Measurements from ENCODE around the gene NEMP1. TPM values are rescaled to one million over a fixed set of nuclear protein-coding genes. Genes with fewer than 3 reads are reported as not detected.

The NEMP1 gene
- total RNA-seq, 2 experiments from 2014 or later: 52.9 to 59.6 TPM

DNA sequence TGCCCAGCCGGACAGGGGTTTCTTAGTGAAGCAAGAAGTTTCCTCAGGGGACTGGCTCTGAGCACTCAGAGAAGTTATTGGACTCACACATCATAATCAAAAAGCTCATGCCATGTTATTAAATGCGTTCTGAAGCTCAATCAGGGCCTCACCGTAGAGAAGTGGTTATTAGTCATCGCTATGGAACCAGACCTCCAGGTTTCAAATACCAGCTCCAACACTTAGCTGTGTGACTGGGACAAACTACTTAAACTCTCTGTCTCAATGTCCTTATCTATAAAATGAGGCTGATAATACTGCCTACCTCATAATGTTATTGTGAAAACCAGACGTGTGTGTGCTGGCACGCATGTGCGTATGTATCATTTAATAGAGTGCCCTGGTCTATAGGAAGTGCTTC is 25.3 kb upstream of the NEMP1 start:
- Mint-ChIP-seq H3K36me3 (peaks cover 42% of the 10 kb centered on the region), H3K4me3 (no peak overlapping the region), H3K27ac (peak overlapping the region; percentile 16), H3K9me3 (no peaks in the 10 kb centered on the region), H3K4me1 (peaks cover 54% of the 10 kb centered on the region), H3K27me3 (no peaks in the 10 kb centered on the region)
- ATAC-seq (ENCODE audit: low read depth): no peak
- POLR2A ChIA-PET: interaction anchor here (0.6 to 4.1 kb wide), 5 partner anchors 8 to 25 kb away, joined by 3 to 21 read pairs (median 7); partner anchors contain the start of gene NEMP1
- DNase-seq: no peak

DNA sequence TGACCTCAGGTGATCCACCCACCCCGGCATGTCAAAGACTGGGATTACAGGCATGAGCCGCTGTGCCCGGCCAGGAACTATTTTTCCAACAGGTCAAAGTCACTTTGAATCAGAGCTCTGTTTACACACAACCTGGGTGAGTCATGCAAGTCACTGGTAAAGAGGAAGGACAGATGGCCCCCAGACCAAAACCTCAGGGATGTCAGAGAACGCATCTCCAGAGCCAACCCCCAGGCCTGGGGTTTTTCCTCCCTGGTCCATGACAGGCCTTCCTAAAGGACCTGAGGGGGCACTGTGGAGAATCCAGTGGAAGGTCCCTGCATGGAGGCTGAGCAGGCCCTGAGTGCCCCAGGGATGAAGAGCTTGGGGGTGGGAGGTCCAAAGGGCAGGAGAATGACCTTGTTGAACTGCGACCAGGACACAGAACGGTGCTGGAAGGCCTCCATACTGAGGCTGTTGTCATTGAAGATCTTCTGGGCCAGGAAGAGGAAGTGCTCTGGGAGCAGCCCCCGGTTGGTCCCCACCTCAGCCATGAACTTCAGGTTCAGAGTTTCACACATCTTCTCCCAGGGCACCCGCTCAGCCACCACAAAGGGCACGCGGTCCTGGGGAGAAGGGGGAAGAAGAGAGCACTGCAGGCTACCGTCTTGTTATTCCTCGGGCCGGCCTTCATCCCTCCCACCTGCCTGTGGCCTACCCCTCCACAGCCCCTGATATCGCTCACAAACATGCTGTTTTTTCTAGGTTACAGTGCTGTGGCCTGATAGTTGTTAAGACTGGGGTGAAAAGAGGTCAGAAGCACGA is 23.5 kb upstream of the NEMP1 start:
- ATAC-seq (ENCODE audit: low read depth): peak; percentile 34
- Mint-ChIP-seq H3K36me3 (peaks cover 43% of the 10 kb centered on the region), H3K9me3 (no peaks in the 10 kb centered on the region), H3K27ac (peak overlapping the region; percentile 79), H3K4me3 (no peak overlapping the region), H3K4me1 (peaks cover 48% of the 10 kb centered on the region), H3K27me3 (no peaks in the 10 kb centered on the region)
- POLR2A ChIA-PET: interaction anchor here (1.2 to 16.0 kb wide), 4 partner anchors 9 to 37 kb away, joined by 3 to 225 read pairs (median 18); partner anchors contain the start of genes NEMP1 and STAT6
- DNase-seq: no peak

DNA sequence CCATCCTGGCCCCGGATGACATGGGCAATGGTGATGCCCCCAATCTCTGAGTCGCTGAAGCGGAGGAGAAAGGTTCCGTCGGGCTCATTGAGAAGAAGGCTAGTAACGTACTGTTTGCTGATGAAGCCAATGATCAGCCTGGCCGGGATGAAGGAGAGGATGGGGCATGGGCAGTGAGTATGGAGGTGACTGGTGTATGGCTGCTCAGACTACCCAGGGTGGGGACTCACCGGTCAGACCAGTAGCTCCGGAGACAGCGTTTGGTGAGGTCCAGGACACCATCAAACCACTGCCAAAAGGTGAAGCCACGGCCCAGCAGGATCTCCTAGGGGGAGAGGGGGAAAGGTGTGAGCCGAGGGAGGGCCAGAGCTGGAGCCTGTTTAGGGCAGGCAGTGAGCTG is 21.2 kb upstream of the NEMP1 start:
- Mint-ChIP-seq H3K36me3 (peaks cover 43% of the 10 kb centered on the region), H3K27ac (peak overlapping the region; percentile 44), H3K4me3 (no peak overlapping the region), H3K27me3 (no peaks in the 10 kb centered on the region), H3K4me1 (peaks cover 43% of the 10 kb centered on the region), H3K9me3 (no peaks in the 10 kb centered on the region)
- DNase-seq (no peak), ATAC-seq (ENCODE audit: low read depth) (no peak)
- POLR2A ChIA-PET: interaction anchor here (1.9 to 16.0 kb wide), 3 partner anchors 8 to 25 kb away, joined by 5 to 225 read pairs (median 35); partner anchors contain the start of genes NEMP1 and STAT6

DNA sequence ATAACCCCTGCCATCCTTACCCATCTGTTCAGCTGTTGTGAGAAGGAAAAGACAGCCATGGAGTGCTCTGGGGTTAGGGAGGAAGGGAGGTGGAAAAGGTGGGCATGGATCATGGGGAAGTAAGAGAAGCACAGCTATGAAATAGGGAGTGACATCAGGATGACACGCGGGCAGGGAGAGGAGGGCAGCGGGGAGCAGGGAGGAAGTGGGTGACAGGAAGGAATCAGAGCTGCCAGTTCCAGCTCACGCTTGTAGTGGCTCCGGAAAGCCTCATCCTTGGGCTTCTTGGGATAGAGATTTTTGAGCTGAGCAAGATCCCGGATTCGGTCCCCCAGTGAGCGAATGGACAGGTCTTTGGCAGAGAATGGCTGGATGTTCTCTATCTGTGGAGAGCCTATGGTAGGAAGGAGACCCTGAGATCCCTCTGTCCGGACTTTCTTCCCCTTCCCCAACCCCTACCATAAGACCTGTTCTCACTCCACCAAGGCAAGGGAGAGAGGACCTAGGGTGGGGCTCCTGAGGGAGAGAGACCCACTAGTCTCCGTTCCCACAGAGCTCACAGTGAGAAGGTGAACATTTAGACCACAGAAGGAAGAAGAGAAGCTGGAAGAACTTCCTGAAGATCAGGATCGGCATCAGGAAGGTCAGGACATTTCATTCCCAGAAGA is 20.6 kb upstream of the NEMP1 start:
- Mint-ChIP-seq H3K36me3 (peaks cover 38% of the 10 kb centered on the region), H3K4me1 (peaks cover 42% of the 10 kb centered on the region), H3K27ac (peak overlapping the region; percentile 44), H3K27me3 (no peaks in the 10 kb centered on the region), H3K4me3 (no peak overlapping the region), H3K9me3 (no peaks in the 10 kb centered on the region)
- POLR2A ChIA-PET: interaction anchor here (1.9 to 16.0 kb wide), 3 partner anchors 8 to 24 kb away, joined by 5 to 225 read pairs (median 35); partner anchors contain the start of genes NEMP1 and STAT6
- no peak for DNase-seq
- ATAC-seq (ENCODE audit: low read depth): no peak

DNA sequence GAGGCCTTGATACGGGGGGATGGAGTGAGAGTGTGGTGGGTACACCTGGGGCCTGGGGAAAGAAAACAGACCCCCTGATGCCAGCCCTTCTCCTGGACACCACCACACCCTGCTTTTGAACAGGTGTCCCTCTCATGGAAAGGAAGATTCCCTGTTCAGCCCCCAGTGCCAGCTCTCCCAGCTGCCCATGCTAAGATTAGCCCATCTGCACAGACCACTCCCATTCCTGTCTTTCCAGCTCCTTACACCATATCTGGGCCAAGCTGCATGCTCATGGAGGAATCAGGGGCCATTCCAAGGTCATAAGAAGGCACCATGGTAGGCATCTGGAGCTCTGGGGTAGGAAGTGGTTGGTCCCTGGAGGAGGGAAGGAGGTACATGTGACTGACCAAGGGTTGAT is 20.0 kb upstream of the NEMP1 start:
- DNase-seq: no peak
- no peaks in the 10 kb centered on the region for H3K27me3 Mint-ChIP-seq
- no peak overlapping the region for H3K4me3 Mint-ChIP-seq
- H3K4me1 Mint-ChIP-seq: peaks cover 39% of the 10 kb centered on the region
- no peaks in the 10 kb centered on the region for H3K9me3 Mint-ChIP-seq
- ATAC-seq (ENCODE audit: low read depth): no peak
- H3K36me3 Mint-ChIP-seq: peaks cover 40% of the 10 kb centered on the region
- POLR2A ChIA-PET: interaction anchor here (1.7 to 16.0 kb wide), 3 partner anchors 9 to 24 kb away, joined by 6 to 225 read pairs (median 35); partner anchors contain the start of genes NAB2, NEMP1 and STAT6
- peak overlapping the region; percentile 44 for H3K27ac Mint-ChIP-seq

DNA sequence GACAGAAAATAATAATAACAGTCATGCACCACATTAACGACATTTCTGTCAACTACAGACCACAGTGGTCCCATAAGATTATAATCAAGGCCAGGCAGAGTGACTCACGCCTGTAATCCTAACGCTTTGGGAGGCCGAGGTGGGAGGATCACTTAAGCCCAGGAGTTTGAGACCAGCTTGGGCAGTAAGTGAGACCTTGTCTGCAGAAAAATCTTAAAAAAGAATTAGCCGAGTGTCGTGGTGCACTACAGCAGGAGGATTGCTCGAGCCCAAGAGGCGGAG is 18.9 kb upstream of the NEMP1 start:
- Mint-ChIP-seq H3K9me3 (no peaks in the 10 kb centered on the region), H3K27me3 (no peaks in the 10 kb centered on the region), H3K4me3 (no peak overlapping the region), H3K36me3 (peaks cover 40% of the 10 kb centered on the region), H3K27ac (peak overlapping the region; percentile 38), H3K4me1 (peaks cover 42% of the 10 kb centered on the region)
- no peak for DNase-seq
- POLR2A ChIA-PET: interaction anchor here (1.1 to 16.0 kb wide), 4 partner anchors 8 to 23 kb away, joined by 3 to 225 read pairs (median 20); partner anchors contain the start of genes NAB2, NEMP1 and STAT6
- no peak for ATAC-seq (ENCODE audit: low read depth)

- ATAC-seq (ENCODE audit: low read depth): no peak
- Mint-ChIP-seq H3K4me3 (no peak overlapping the region), H3K9me3 (no peaks in the 10 kb centered on the region), H3K36me3 (peaks cover 37% of the 10 kb centered on the region), H3K27ac (peak overlapping the region; percentile 38), H3K27me3 (no peaks in the 10 kb centered on the region), H3K4me1 (peaks cover 40% of the 10 kb centered on the region)
- POLR2A ChIA-PET: interaction anchor here (1.1 to 16.0 kb wide), 4 partner anchors 8 to 22 kb away, joined by 3 to 225 read pairs (median 20); partner anchors contain the start of genes NAB2, NEMP1 and STAT6
- DNase-seq: no peak
Measured at GRCh38 chr12:57096748-57097553, 18.4 kb upstream of the NEMP1 start.

DNA sequence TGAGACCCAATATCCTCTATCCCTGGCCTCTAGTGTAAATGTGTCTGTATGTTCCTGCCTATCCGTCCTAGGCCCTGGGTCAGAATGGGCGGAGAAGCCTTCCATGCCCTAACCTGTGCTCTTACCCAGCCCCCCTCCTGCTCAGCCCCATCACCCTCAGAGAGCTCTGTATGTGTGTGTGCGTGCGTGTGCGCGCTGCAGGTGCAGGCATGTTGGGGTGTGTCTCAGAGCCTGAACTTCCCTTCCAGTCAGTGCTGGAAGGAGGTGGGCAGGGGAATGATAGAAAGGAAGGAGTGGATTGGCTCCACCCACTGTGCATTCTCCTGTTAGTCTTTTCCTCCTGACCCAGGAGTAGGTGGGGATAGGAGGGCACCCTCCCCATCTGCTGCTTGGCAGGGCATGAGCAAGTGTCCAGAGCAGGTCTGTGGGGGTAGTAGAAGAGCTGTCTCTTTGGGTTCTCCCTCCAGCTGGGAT is 17.5 kb upstream of the NEMP1 start:
- Mint-ChIP-seq H3K36me3 (peaks cover 37% of the 10 kb centered on the region), H3K9me3 (no peaks in the 10 kb centered on the region), H3K4me3 (no peak overlapping the region), H3K27me3 (no peaks in the 10 kb centered on the region), H3K27ac (peak overlapping the region; percentile 65), H3K4me1 (peaks cover 43% of the 10 kb centered on the region)
- DNase-seq: no peak
- POLR2A ChIA-PET: interaction anchor here (1.3 to 16.0 kb wide), 4 partner anchors 8 to 21 kb away, joined by 3 to 225 read pairs (median 20); partner anchors contain the start of genes NEMP1 and STAT6
- ATAC-seq (ENCODE audit: low read depth): no peak

DNA sequence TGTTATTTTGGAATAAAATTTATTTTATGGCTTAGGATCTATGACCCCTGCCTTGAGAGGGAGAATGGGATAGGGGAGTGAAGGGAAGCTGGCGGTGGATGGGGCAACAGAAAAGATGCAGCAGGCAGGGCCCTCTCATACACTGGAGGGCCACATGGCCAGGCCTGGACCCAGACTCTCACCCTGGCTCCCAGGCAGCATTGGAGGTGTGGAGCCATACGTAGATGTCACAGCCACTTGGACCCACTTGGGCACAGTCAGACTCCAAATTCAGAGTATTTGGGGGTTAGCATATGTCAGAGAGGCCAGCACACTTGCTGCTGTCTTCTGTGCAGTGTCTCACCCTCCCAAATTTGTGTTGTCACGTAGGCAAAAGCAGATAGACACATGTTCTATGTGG is 16.8 kb upstream of the NEMP1 start:
- Mint-ChIP-seq H3K36me3 (peaks cover 39% of the 10 kb centered on the region), H3K9me3 (no peaks in the 10 kb centered on the region), H3K4me3 (no peak overlapping the region), H3K27ac (peak overlapping the region; percentile 95), H3K27me3 (no peaks in the 10 kb centered on the region), H3K4me1 (peaks cover 49% of the 10 kb centered on the region)
- no peak for DNase-seq
- POLR2A ChIA-PET: interaction anchor here (1.3 to 16.0 kb wide), 4 partner anchors 8 to 21 kb away, joined by 3 to 225 read pairs (median 20); partner anchors contain the start of genes NEMP1 and STAT6
- ATAC-seq (ENCODE audit: low read depth): no peak

DNA sequence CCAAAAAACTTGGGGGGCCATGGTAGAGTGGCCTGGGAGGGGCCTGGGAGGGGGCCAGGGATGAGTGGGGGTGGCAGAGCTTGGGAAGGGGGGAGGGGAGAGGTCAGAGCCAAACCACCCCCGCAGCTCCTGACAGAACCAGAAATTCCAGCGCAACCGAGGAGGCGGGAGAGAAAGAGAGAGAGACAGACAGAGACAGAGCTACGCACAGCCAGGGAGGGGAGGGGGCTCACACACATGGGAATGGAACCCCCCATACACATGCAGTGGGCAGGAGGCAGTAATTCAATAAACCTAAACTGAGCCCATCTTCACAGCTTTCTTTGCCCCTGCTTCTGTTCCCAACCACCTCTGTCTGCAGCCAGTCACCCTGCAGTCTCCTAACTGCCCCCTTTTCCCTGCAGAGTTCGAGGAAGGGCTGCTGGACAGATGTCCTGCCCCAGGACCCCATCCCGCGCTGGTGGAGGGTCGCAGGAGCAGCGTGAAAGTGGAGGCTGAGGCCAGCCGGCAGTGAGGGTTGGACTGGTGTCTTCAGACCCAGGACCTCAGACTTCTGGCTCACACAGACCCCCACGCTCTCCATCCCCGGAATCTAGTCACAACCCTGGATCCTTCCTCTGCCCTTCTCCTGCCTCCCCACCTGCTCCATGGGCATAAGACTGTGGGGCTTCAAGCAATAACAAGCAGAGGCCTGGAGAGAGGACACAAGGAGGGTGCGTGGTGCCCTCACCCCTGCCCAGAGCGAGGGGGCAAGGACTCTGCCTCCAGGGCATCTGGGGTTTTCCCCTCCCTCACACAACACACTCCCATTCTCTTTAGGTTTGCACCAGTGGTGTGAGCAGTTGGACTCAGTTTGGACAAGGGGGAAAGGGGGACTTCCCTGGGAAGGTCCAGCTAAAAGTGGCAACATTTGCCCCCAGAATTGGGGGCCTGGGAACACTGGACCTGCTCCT is 15.9 kb upstream of the NEMP1 start:
- DNase-seq (no peak), ATAC-seq (ENCODE audit: low read depth) (no peak)
- Mint-ChIP-seq H3K9me3 (no peaks in the 10 kb centered on the region), H3K27me3 (no peaks in the 10 kb centered on the region), H3K4me1 (peaks cover 52% of the 10 kb centered on the region), H3K36me3 (peaks cover 32% of the 10 kb centered on the region), H3K4me3 (peak overlapping the region; percentile 16), H3K27ac (peak overlapping the region; percentile 95)
- POLR2A ChIA-PET: interaction anchor here (1.2 to 16.0 kb wide), 9 partner anchors 9 to 28 kb away, joined by 3 to 225 read pairs (median 5); partner anchors contain the start of genes NEMP1 and STAT6

DNA sequence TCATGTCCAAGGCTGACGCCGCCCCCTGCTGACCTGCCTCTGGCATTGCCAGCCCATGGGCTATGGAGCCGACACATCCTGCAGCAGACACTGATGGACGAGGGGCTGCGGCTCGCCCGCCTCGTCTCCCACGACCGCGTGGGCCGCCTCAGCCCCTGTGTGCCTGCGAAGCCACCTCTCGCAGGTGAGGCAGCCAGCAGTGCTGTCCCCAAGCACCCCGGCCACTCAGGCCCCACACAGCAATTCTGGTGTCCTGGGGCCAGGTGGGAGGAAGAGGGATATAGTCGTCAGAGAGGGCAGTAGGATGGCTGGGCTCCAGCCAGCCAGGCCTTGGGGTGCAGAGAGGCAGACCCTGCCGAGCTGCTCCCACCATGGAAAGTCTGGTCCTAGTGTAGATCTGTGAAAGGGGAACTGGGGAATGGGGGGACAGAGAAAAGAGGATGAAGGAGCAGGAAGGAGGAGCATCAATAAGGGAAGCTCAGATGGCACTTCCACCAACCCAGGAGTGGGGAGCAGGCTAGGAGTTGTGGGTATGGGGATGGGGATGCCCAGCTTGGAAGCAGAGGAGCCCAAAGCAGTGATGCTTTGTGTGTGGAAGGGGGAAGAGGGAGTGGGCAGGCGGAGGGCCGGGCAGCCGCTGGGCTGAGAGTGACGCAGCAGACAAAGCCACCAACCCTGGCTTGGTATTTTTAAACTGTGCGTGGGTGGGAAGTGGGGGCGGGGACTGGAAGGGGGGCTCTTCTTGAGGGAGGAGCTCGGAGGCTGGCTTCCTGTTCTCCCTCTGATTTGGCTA is 15.0 kb upstream of the NEMP1 start:
- H3K27me3 Mint-ChIP-seq: no peaks in the 10 kb centered on the region
- H3K9me3 Mint-ChIP-seq: no peaks in the 10 kb centered on the region
- POLR2A ChIA-PET: interaction anchor here (0.6 to 16.0 kb wide), 8 partner anchors 10 to 342 kb away, joined by 3 to 225 read pairs (median 4); partner anchors contain the start of genes NEMP1 and STAT6
- H3K4me1 Mint-ChIP-seq: peaks cover 44% of the 10 kb centered on the region
- peaks cover 25% of the 10 kb centered on the region for H3K36me3 Mint-ChIP-seq
- H3K4me3 Mint-ChIP-seq: peak overlapping the region; percentile 83
- ATAC-seq (ENCODE audit: low read depth) (peak; percentile 50), DNase-seq (peak; percentile 76)
- H3K27ac Mint-ChIP-seq: peak overlapping the region; percentile 95

Measured in activated naive CD8-positive, alpha-beta T cell treated with anti-CD3 and anti-CD28 coated beads, Interleukin-2, amount 10 ng/mL, durations not matched to agents 7 days and 5 days (primary cell).